Measurements from ENCODE around the gene ITGA5.

ITGA5 gene

GRCh38 chr12:54373649-54374561 is 45.2 kb downstream of the ITGA5 start:
- no peak for TF ChIP-seq REST (IDR thresholded peaks at IDR 0.05; ENCODE audit: insufficient read depth in 1 of 2, low read depth in 2 of 2, low read length in 2 of 2)
- TF ChIP-seq TAF1 (IDR thresholded peaks at IDR 0.05; ENCODE audit: borderline replicate concordance, insufficient read depth, low read length) = no peak
- TF ChIP-seq SIN3A (IDR thresholded peaks at IDR 0.05; ENCODE audit: borderline replicate concordance, insufficient read depth, low read length) = no peak
- TF ChIP-seq POLR2AphosphoS5 (IDR thresholded peaks at IDR 0.05; ENCODE audit: low read depth, low read length) = no peak
- TF ChIP-seq FOXP2 (optimal IDR thresholded peaks at IDR 0.05; ENCODE audit: borderline replicate concordance, extremely low read depth, extremely low read length, insufficient read depth) = no peak

GRCh38 chr12:54372113-54372806 is 46.8 kb downstream of the ITGA5 start:
- TF ChIP-seq FOXP2 (optimal IDR thresholded peaks at IDR 0.05; ENCODE audit: borderline replicate concordance, extremely low read depth, extremely low read length, insufficient read depth) (no peak), REST (IDR thresholded peaks at IDR 0.05; ENCODE audit: insufficient read depth in 1 of 2, low read depth in 2 of 2, low read length in 2 of 2) (no peak), TAF1 (IDR thresholded peaks at IDR 0.05; ENCODE audit: borderline replicate concordance, insufficient read depth, low read length) (no peak), POLR2AphosphoS5 (IDR thresholded peaks at IDR 0.05; ENCODE audit: low read depth, low read length) (no peak), SIN3A (IDR thresholded peaks at IDR 0.05; ENCODE audit: borderline replicate concordance, insufficient read depth, low read length) (no peak)

- TF ChIP-seq TAF1 (IDR thresholded peaks at IDR 0.05; ENCODE audit: borderline replicate concordance, insufficient read depth, low read length) = no peak
- no peak for TF ChIP-seq SIN3A (IDR thresholded peaks at IDR 0.05; ENCODE audit: borderline replicate concordance, insufficient read depth, low read length)
- no peak for TF ChIP-seq POLR2AphosphoS5 (IDR thresholded peaks at IDR 0.05; ENCODE audit: low read depth, low read length)
- no peak for TF ChIP-seq FOXP2 (optimal IDR thresholded peaks at IDR 0.05; ENCODE audit: borderline replicate concordance, extremely low read depth, extremely low read length, insufficient read depth)
- TF ChIP-seq REST (IDR thresholded peaks at IDR 0.05; ENCODE audit: insufficient read depth in 1 of 2, low read depth in 2 of 2, low read length in 2 of 2) = no peak
Observed at GRCh38 chr12:54371328-54372112, 47.5 kb downstream of the ITGA5 start.

- TF ChIP-seq TAF1 (IDR thresholded peaks at IDR 0.05; ENCODE audit: borderline replicate concordance, insufficient read depth, low read length) (no peak), SIN3A (IDR thresholded peaks at IDR 0.05; ENCODE audit: borderline replicate concordance, insufficient read depth, low read length) (no peak), REST (IDR thresholded peaks at IDR 0.05; ENCODE audit: insufficient read depth in 1 of 2, low read depth in 2 of 2, low read length in 2 of 2) (no peak), POLR2AphosphoS5 (IDR thresholded peaks at IDR 0.05; ENCODE audit: low read depth, low read length) (no peak), FOXP2 (optimal IDR thresholded peaks at IDR 0.05; ENCODE audit: borderline replicate concordance, extremely low read depth, extremely low read length, insufficient read depth) (no peak)
Observed at GRCh38 chr12:54370171-54370730, 48.8 kb downstream of the ITGA5 start.

Data from PFSK-1 (cell line).